H1 (cell line): ENCODE measurements around the gene FAM222B. TPM values are rescaled to one million over a fixed set of nuclear protein-coding genes. Genes with fewer than 3 reads are reported as not detected.

Source experiments
- CTCF ChIA-PET: fragments of 300-600 bp; sonication (Branson Sonifier 250); formaldehyde crosslinking; loops from one replicate; lab custom pipeline; 2021; ENCODE audit not compliant: partially characterized antibody; lab: Charles Lee
- POLR2A ChIA-PET: fragments of 300-600 bp; sonication (Branson Sonifier 250); formaldehyde crosslinking; loops from one replicate; lab custom pipeline; 2021; ENCODE audit warnings: inconsistent platforms; ENCODE audit not compliant: partially characterized antibody; lab: Charles Lee
- DNase-seq, 2 experiments: peaks; one replicate each; pipeline versions ENCODE4 v3.0.0 to v3.0.0-alpha.2; 2010 to 2022; ENCODE audit warnings: low spot score in 2 of 2, low read depth in 1 of 2, mixed read lengths in 1 of 2
- FAIRE-seq: peaks from 2 replicates; lab custom pipeline; 2011; peaks lifted over from hg19 to GRCh38; lab: Jason Lieb, UNC
- H2AFZ ChIP-seq: 2 replicates; pipeline ENCODE4 v1.8.1; 2012; ENCODE audit warnings: low read length, inconsistent platforms
- H2AK5ac ChIP-seq: 2 replicates; pipeline ENCODE4 v1.6.1; 2013; ENCODE audit warnings: low read depth, low read length
- H2BK120ac ChIP-seq: replicated peaks from 2 replicates; pipeline ENCODE3; 2013; ENCODE audit warnings: low read depth, low read length, inconsistent platforms
- H2BK12ac ChIP-seq: 2 replicates; pipeline ENCODE4 v1.6.1; 2013; ENCODE audit warnings: low read depth, low read length
- H2BK15ac ChIP-seq: 2 replicates; pipeline ENCODE4 v1.6.1; 2013; ENCODE audit warnings: low read length
- H2BK20ac ChIP-seq: 2 replicates; pipeline ENCODE4 v1.6.1; 2013; ENCODE audit warnings: low read length
- H2BK5ac ChIP-seq: 2 replicates; pipeline ENCODE4 v1.6.1; 2013; ENCODE audit warnings: low read depth, low read length
- H3K14ac ChIP-seq: 2 replicates; pipeline ENCODE4 v1.6.1; 2013; ENCODE audit warnings: inconsistent platforms; ENCODE audit not compliant: insufficient read length
- H3K18ac ChIP-seq: 2 replicates; pipeline ENCODE4 v1.6.1; 2013; ENCODE audit warnings: low read length; ENCODE audit errors: extremely low read depth
- H3K23ac ChIP-seq: 2 replicates; pipeline ENCODE4 v1.6.1; 2013; ENCODE audit warnings: inconsistent platforms; ENCODE audit not compliant: insufficient read length
- H3K23me2 ChIP-seq: 2 replicates; pipeline ENCODE4 v1.6.1; 2013; ENCODE audit warnings: low read depth, low read length
- H3K27ac ChIP-seq: 2 replicates; pipeline ENCODE4 v1.6.1; 2011; ENCODE audit warnings: low read depth, low read length, inconsistent platforms
- H3K27me3 ChIP-seq, 4 experiments: replicated peaks in 1 of 4; 1 replicate in 1 of 4; 2 replicates in 3 of 4; pipeline versions ENCODE4 v1.6.1 to v1.8.1; 2011 to 2013; ENCODE audit warnings: low read length in 3 of 4, mild to moderate bottlenecking in 3 of 4, inconsistent platforms in 2 of 4, mixed read lengths in 2 of 4, moderate library complexity in 1 of 4; ENCODE audit not compliant: control insufficient read depth in 3 of 4, insufficient read depth in 3 of 4; ENCODE audit errors: extremely low read depth in 1 of 4
- H3K36me3 ChIP-seq, 4 experiments: 2 replicates each; pipeline versions ENCODE4 v1.6.1 to v1.8.1; 2011 to 2013; ENCODE audit warnings: mild to moderate bottlenecking in 4 of 4, low read length in 3 of 4, moderate library complexity in 2 of 4, control low read depth in 1 of 4, inconsistent platforms in 1 of 4; ENCODE audit not compliant: insufficient read depth in 4 of 4, control insufficient read depth in 2 of 4
- H3K4ac ChIP-seq: replicated peaks from 2 replicates; pipeline ENCODE3; 2013; ENCODE audit warnings: low read length, low read depth, mixed read lengths, inconsistent platforms; ENCODE audit not compliant: insufficient read length
- H3K4me1 ChIP-seq, 4 experiments: replicated peaks in 1 of 4; 1 replicate in 1 of 4; 2 replicates in 3 of 4; pipeline versions ENCODE4 v1.6.1 to v1.8.1; 2011 to 2013; ENCODE audit warnings: low read length in 3 of 4, inconsistent platforms in 2 of 4, mixed read lengths in 1 of 4; ENCODE audit not compliant: insufficient read depth in 4 of 4, control insufficient read depth in 3 of 4
- H3K4me2 ChIP-seq, 2 experiments: 2 replicates each; pipeline versions ENCODE4 v1.6.1 to v1.8.1; 2011 to 2013; ENCODE audit warnings: low read depth in 2 of 2, low read length in 2 of 2, control low read depth in 1 of 2, inconsistent platforms in 1 of 2, mild to moderate bottlenecking in 1 of 2; ENCODE audit not compliant: insufficient read depth in 1 of 2
- H3K4me3 ChIP-seq, 4 experiments: fragments of 200-600, 300-600 bp in 1 of 4; sonication (generic), shearing (Covaris generic), sonication (Bioruptor Twin) in 1 of 4; 2 replicates each; pipeline versions ENCODE4 v1.5.1 to v1.8.1; 2011 to 2016; ENCODE audit warnings: low read length in 4 of 4, low read depth in 3 of 4, control low read depth in 2 of 4, inconsistent platforms in 2 of 4, mild to moderate bottlenecking in 2 of 4, mixed read lengths in 1 of 4, moderate library complexity in 1 of 4; ENCODE audit not compliant: insufficient read depth in 2 of 4; ENCODE audit errors: extremely low read depth in 1 of 4
- H3K56ac ChIP-seq: replicated peaks from 2 replicates; pipeline ENCODE3; 2013; ENCODE audit warnings: low read depth, mild to moderate bottlenecking, mixed read lengths, low read length, inconsistent platforms; ENCODE audit not compliant: insufficient read length
- H3K79me1 ChIP-seq: 2 replicates; pipeline ENCODE4 v1.6.1; 2013; ENCODE audit warnings: low read depth, low read length, control low read depth
- H3K79me2 ChIP-seq, 2 experiments: 2 replicates each; pipeline versions ENCODE4 v1.6.1 to v1.8.1; 2012 to 2013; ENCODE audit warnings: low read length in 2 of 2, mild to moderate bottlenecking in 2 of 2, inconsistent platforms in 1 of 2; ENCODE audit not compliant: insufficient read depth in 2 of 2, control insufficient read depth in 1 of 2
- H3K9ac ChIP-seq, 4 experiments: replicated peaks in 1 of 4; 1 replicate in 1 of 4; 2 replicates in 3 of 4; pipeline versions ENCODE4 v1.6.1 to v1.8.1; 2011 to 2013; ENCODE audit warnings: low read depth in 3 of 4, low read length in 3 of 4, control low read depth in 2 of 4, mild to moderate bottlenecking in 2 of 4, moderate library complexity in 2 of 4, inconsistent platforms in 1 of 4; ENCODE audit errors: extremely low read depth in 1 of 4
- H3K9me3 ChIP-seq, 2 experiments: 2 replicates each; pipeline versions ENCODE4 v1.6.1 to v1.8.1; 2012 to 2013; ENCODE audit warnings: mild to moderate bottlenecking in 2 of 2, moderate library complexity in 2 of 2, control low read depth in 1 of 2, inconsistent platforms in 1 of 2, low read depth in 1 of 2, low read length in 1 of 2, mixed read lengths in 1 of 2; ENCODE audit not compliant: insufficient read depth in 2 of 2
- H4K20me1 ChIP-seq, 2 experiments: replicated peaks in 1 of 2; 2 replicates each; pipeline versions ENCODE3 to v1.8.1; 2011 to 2013; ENCODE audit warnings: inconsistent platforms in 2 of 2, low read length in 2 of 2, mild to moderate bottlenecking in 1 of 2; ENCODE audit not compliant: insufficient read depth in 2 of 2, control insufficient read depth in 1 of 2
- H4K5ac ChIP-seq: 2 replicates; pipeline ENCODE4 v1.6.1; 2013; ENCODE audit warnings: low read length, low read depth, mixed read lengths, inconsistent platforms; ENCODE audit not compliant: insufficient read length
- H4K8ac ChIP-seq: 2 replicates; pipeline ENCODE4 v1.8.0; 2013; ENCODE audit warnings: mild to moderate bottlenecking, moderate library complexity, low read length, inconsistent platforms; ENCODE audit not compliant: insufficient read depth; ENCODE audit errors: extremely low read depth
- H4K91ac ChIP-seq: replicated peaks from 2 replicates; pipeline ENCODE3; 2013; ENCODE audit warnings: low read length, mixed read lengths, inconsistent platforms; ENCODE audit not compliant: insufficient read length
- BACH1 ChIP-seq: IDR thresholded peaks from 2 replicates; pipeline ENCODE4 v1.6.1; 2012; ENCODE audit warnings: low read length, improper control_type of control experiment
- BCL11A ChIP-seq, 2 experiments: IDR thresholded peaks; one replicate each; pipeline ENCODE4 v1.6.1; 2011; ENCODE audit warnings: low read depth in 2 of 2, low read length in 2 of 2, mild to moderate bottlenecking in 2 of 2
- CBX5 ChIP-seq: fragments of 300-800, 300-1000 bp; sonication (generic); IDR thresholded peaks from 2 replicates; pipeline ENCODE4 v1.7.1; 2016; ENCODE audit warnings: antibody characterized with exemption, low read length, low read depth
- FOSL1 ChIP-seq: IDR thresholded peaks from 2 replicates; pipeline ENCODE4 v1.6.1; 2011; ENCODE audit warnings: mild to moderate bottlenecking, low read depth, low read length, moderate library complexity; ENCODE audit not compliant: insufficient read depth
- SP1 ChIP-seq: IDR thresholded peaks from 2 replicates; pipeline ENCODE4 v1.6.1; 2011; ENCODE audit warnings: low read depth, low read length
- ZNF274 ChIP-seq: IDR thresholded peaks from 2 replicates; pipeline ENCODE4 v1.7.0; 2012; ENCODE audit warnings: low read length, borderline replicate concordance; ENCODE audit errors: extremely low read depth
- WGBS, 2 experiments: shearing (Covaris generic) in 1 of 2; methylation state at CpG; one replicate each; pipeline versions ENCODE4 v1.1.6 to v1.1.7; 2013 to 2015; ENCODE audit warnings: low lambda C conversion rate in 2 of 2, mixed read lengths in 2 of 2, inconsistent platforms in 1 of 2, low coverage in 1 of 2, missing lambda C conversion rate in 1 of 2; ENCODE audit not compliant: insufficient replicate concordance in 2 of 2, insufficient coverage in 1 of 2, insufficient read length in 1 of 2; ENCODE audit errors: extremely low coverage in 1 of 2, missing lambda C conversion rate in 1 of 2; 5-methylcytosine and 5-hydroxymethylcytosine counted together
- polyA plus RNA-seq, 7 experiments: library from polyadenylated mRNA; depleted of rRNA in 3 of 7; stranded (reverse) in 5 of 7; unstranded in 2 of 7; fragments of >200 nt in 5 of 7; fragments of 200-250 nt in 2 of 7; gene quantifications; 1 replicate in 5 of 7; 2 replicates in 1 of 7; 4 replicates in 1 of 7; pipeline versions ENCODE4 v1.2.1 to v1.2.3, GENCODE V29; 2011 to 2013; ENCODE audit warnings: missing spikeins in 2 of 7, mixed read lengths in 2 of 7
- total RNA-seq: library from RNA; stranded (reverse); fragmentation: NEBNext Ultra II Directional; extraction: Animal tissue kit (Norgen Biotek cat#: 25700); gene quantifications from 2 replicates; pipeline ENCODE4 v1.2.1, GENCODE V29; 2021

Gene FAM222B
- total and polyA plus RNA-seq, 2 of the 8 experiments (the other 6 are each of a cell fraction or from before 2014, with no cell fraction given), result 42.1 to 81.7 TPM

- no peak for FAIRE-seq
- CTCF ChIA-PET, result interaction anchor here (1.5 to 5.6 kb wide), 2 partner anchors 11 kb away, joined by 9 to 70 read pairs; partner anchors contain the start of genes NEK8 and TLCD1
- Histone ChIP-seq H4K5ac (no peak overlapping the region), H2AK5ac (no peak overlapping the region), H3K4me2 (no peak overlapping the region), H3K27me3 (no peaks in the 10 kb centered on the region), H3K79me1 (no peaks in the 10 kb centered on the region; the same call in 1 of the 2 replicates), H2BK15ac (no peak overlapping the region), H4K8ac (no peak overlapping the region), H3K36me3 (peaks cover 9 to 16% (median 12%) of the 10 kb centered on the region in 4 experiments; a peak in 7 of 8 replicates), H3K4ac (no peak overlapping the region), H3K23ac (no peak overlapping the region), H3K14ac (no peak overlapping the region), H3K79me2 (no peaks in the 10 kb centered on the region), H3K56ac (no peak overlapping the region), H3K27ac (no peak overlapping the region), H2BK5ac (no peak overlapping the region), H2BK20ac (no peak overlapping the region), H2BK120ac (no peak overlapping the region), H3K4me1 (peaks cover 0 to 2% (median 0%) of the 10 kb centered on the region in 4 experiments; a peak in 1 of 7 replicates), H2AFZ (no peak overlapping the region), H3K4me3 (no peak overlapping the region), H2BK12ac (no peak overlapping the region), H3K18ac (no peak overlapping the region), H4K91ac (no peak overlapping the region), H3K9me3 (no peaks in the 10 kb centered on the region), H3K9ac (no peak overlapping the region), H3K23me2 (peaks cover 3% of the 10 kb centered on the region; the same call in 1 of the 2 replicates), H4K20me1 (peaks cover 0 to 5% of the 10 kb centered on the region in 2 experiments)
- WGBS, 2 experiments, result 89 to 100% methylated on average over 1 to 10 of the region's 10 CpGs
- POLR2A ChIA-PET, result interaction anchor here (9.2 to 15.3 kb wide), 2 partner anchors 12 to 15 kb away, joined by 134 to 813 read pairs; partner anchors contain the start of genes NEK8, RPL23A and TLCD1
- DNase-seq, result no peak
- TF ChIP-seq ZNF274, result no peak
- TF ChIP-seq FOSL1, result no peak
- TF ChIP-seq BACH1, result no peak
- TF ChIP-seq SP1, result no peak
- no peak for TF ChIP-seq CBX5
- no peak for TF ChIP-seq BCL11A (IDR thresholded peaks at IDR 0.05; ENCODE audit: low read depth in 2 of 2, low read length in 2 of 2)
Measured at GRCh38 chr17:28738680-28739384, 103.8 kb downstream of the FAM222B start.
